DND-41 (cell line): Measurements from ENCODE around the gene THOP1.

ENCODE experiments used
- ATAC-seq: fragments of 200-7000 bp; cut with Tn5 transposase; 3 replicates; pipeline ENCODE4 v1.9.1; 2021; ENCODE audit warnings: low read depth; ENCODE audit not compliant: insufficient read depth
- DNase-seq: peaks from one replicate; pipeline ENCODE4 v3.0.0-alpha.2; 2020
- H2AFZ ChIP-seq: 2 replicates; pipeline ENCODE4 v1.6.0; 2012; ENCODE audit warnings: low read depth, low read length
- H3K27ac ChIP-seq: 2 replicates; pipeline ENCODE4 v1.5.1; 2012; ENCODE audit warnings: low read length, inconsistent platforms
- H3K27me3 ChIP-seq: fragments of 200-600 bp; sonication (generic); 2 replicates; pipeline ENCODE4 v1.6.0; 2012; ENCODE audit warnings: low read length, mild to moderate bottlenecking, inconsistent platforms; ENCODE audit not compliant: insufficient read depth, poor library complexity
- H3K36me3 ChIP-seq: 2 replicates; pipeline ENCODE4 v1.5.1; 2012; ENCODE audit warnings: low read length, inconsistent platforms; ENCODE audit not compliant: insufficient read depth
- H3K4me1 ChIP-seq: 2 replicates; pipeline ENCODE4 v1.5.1; 2012; ENCODE audit warnings: mild to moderate bottlenecking, low read length; ENCODE audit not compliant: insufficient read depth
- H3K4me2 ChIP-seq: 2 replicates; pipeline ENCODE4 v1.6.0; 2012; ENCODE audit warnings: mild to moderate bottlenecking, moderate library complexity, low read length, inconsistent platforms; ENCODE audit not compliant: insufficient read depth
- H3K4me3 ChIP-seq, 2 experiments: fragments of 200-600 bp in 1 of 2; shearing (Covaris generic) in 1 of 2; 2 replicates each; pipeline ENCODE4 v1.5.1; 2012 to 2016; ENCODE audit warnings: inconsistent platforms in 2 of 2, low read length in 2 of 2, mild to moderate bottlenecking in 2 of 2, low read depth in 1 of 2, moderate library complexity in 1 of 2
- H3K79me2 ChIP-seq: 2 replicates; pipeline ENCODE4 v1.6.0; 2012; ENCODE audit warnings: low read length, inconsistent platforms; ENCODE audit not compliant: insufficient read depth
- H3K9ac ChIP-seq: 2 replicates; pipeline ENCODE4 v1.6.0; 2012; ENCODE audit warnings: low read depth, mild to moderate bottlenecking, inconsistent platforms, low read length, moderate library complexity
- H3K9me3 ChIP-seq: 2 replicates; pipeline ENCODE4 v1.5.1; 2012; ENCODE audit warnings: low read length, moderate library complexity, mild to moderate bottlenecking, inconsistent platforms; ENCODE audit not compliant: insufficient read depth, severe bottlenecking
- H4K20me1 ChIP-seq: 2 replicates; pipeline ENCODE4 v1.6.0; 2012; ENCODE audit warnings: low read length; ENCODE audit not compliant: insufficient read depth
- CTCF ChIP-seq: IDR thresholded peaks from 2 replicates; pipeline ENCODE4 v1.5.1; 2012; ENCODE audit warnings: borderline replicate concordance, low read length, moderate library complexity, mild to moderate bottlenecking; ENCODE audit not compliant: poor library complexity, severe bottlenecking; ENCODE audit errors: extremely low read depth
- EZH2 ChIP-seq: IDR thresholded peaks from 3 replicates; pipeline ENCODE4 v1.6.1; 2012; ENCODE audit warnings: borderline replicate concordance, low read depth, mild to moderate bottlenecking, moderate library complexity, low read length, inconsistent platforms; ENCODE audit not compliant: severe bottlenecking

The THOP1 gene

GRCh38 chr19:2785244-2785997 lies at the start of gene THOP1:
Gene THOP1 (plus strand): TSS chr19:2785503. CDS start chr19:2785663, 160 bp downstream.
- Histone ChIP-seq H3K4me2 (peak within 1 kb of the TSS; percentile 72), H4K20me1 (peaks cover 47% of the 10 kb centered on the region)
- peak; percentile 89 for ATAC-seq

GRCh38 chr19:2736550-2737190 lies 48.6 kb upstream of the THOP1 start:
- Histone ChIP-seq H4K20me1 (peaks cover 31% of the 10 kb centered on the region), H3K4me1 (peaks cover 21% of the 10 kb centered on the region), H3K79me2 (peaks cover 33% of the 10 kb centered on the region)

More at GRCh38 chr19:2785244-2785997, at the start of gene THOP1:
- peaks cover 31% of the 10 kb centered on the region for H3K36me3 ChIP-seq
- peak within 1 kb of the TSS; percentile 77 for H3K27ac ChIP-seq
- H3K4me3 ChIP-seq = peak within 1 kb of the TSS; percentile 91 to 100
- H3K79me2 ChIP-seq = peaks cover 80% of the 10 kb centered on the region
- DNase-seq = peak; percentile 99
- H3K9ac ChIP-seq = peak within 1 kb of the TSS; percentile 95
- H3K27me3 ChIP-seq = no peaks in the 10 kb centered on the region
- H2AFZ ChIP-seq = peak within 1 kb of the TSS; percentile 89
- H3K4me1 ChIP-seq = peaks cover 62% of the 10 kb centered on the region
- TF ChIP-seq CTCF = no peak
- no peak for TF ChIP-seq EZH2
- no peaks in the 10 kb centered on the region for H3K9me3 ChIP-seq

GRCh38 chr19:2739602-2740313 lies 45.5 kb upstream of the THOP1 start, which contains the start of gene SLC39A3:
Gene SLC39A3 (minus strand): TSS chr19:2740017. CDS start chr19:2737257, 2,760 bp downstream.
- peak within 1 kb of the TSS; percentile 69 for H3K27ac ChIP-seq
- H3K36me3 ChIP-seq = peaks cover 31% of the 10 kb centered on the region
- H3K4me2 ChIP-seq = peak within 1 kb of the TSS; percentile 97
- ATAC-seq (peak; percentile 99), DNase-seq (peak; percentile 100)
- peak within 1 kb of the TSS; percentile 80 to 92 for H3K4me3 ChIP-seq
- H3K4me1 ChIP-seq = peaks cover 21% of the 10 kb centered on the region
- peaks cover 26% of the 10 kb centered on the region for H4K20me1 ChIP-seq
- TF ChIP-seq CTCF (no peak), EZH2 (no peak)
- peak within 1 kb of the TSS; percentile 53 for H2AFZ ChIP-seq
- peaks cover 33% of the 10 kb centered on the region for H3K79me2 ChIP-seq
- H3K9me3 ChIP-seq = peaks cover 3% of the 10 kb centered on the region
- no peaks in the 10 kb centered on the region for H3K27me3 ChIP-seq
- peak within 1 kb of the TSS; percentile 73 for H3K9ac ChIP-seq

More at GRCh38 chr19:2736550-2737190, 48.6 kb upstream of the THOP1 start:
- no peaks in the 10 kb centered on the region for H3K27me3 ChIP-seq
- no peak overlapping the region for H3K9ac ChIP-seq
- peaks cover 55% of the 10 kb centered on the region for H3K36me3 ChIP-seq
- H2AFZ ChIP-seq = no peak overlapping the region
- DNase-seq = no peak
- H3K27ac ChIP-seq = no peak overlapping the region
- TF ChIP-seq CTCF = no peak
- TF ChIP-seq EZH2 = no peak
- H3K4me2 ChIP-seq = no peak overlapping the region; the same call in 1 of the 2 replicates
- peaks cover 3% of the 10 kb centered on the region for H3K9me3 ChIP-seq
- H3K4me3 ChIP-seq = 0 out of 4 replicates have a peak overlapping the region, but pooled peaks of 1 of the 2 experiments have one; percentile 4
- ATAC-seq = no peak
